IMR-90 (cell line): Measurements from ENCODE around the gene CEBPB. TPM values are rescaled to one million over a fixed set of nuclear protein-coding genes. Genes with fewer than 3 reads are reported as not detected.

Source experiments
- ATAC-seq: fragments of 200-7000 bp; cut with Tn5 transposase; 2 replicates; pipeline ENCODE4 v1.9.1; 2020; ENCODE audit warnings: low read depth, mild to moderate bottlenecking, moderate library complexity
- BruUV-seq: library from RNA; stranded (reverse); fragments of 400-500 nt; replicated peaks from 2 replicates; lab custom pipeline; 2021; lab: Mats Ljungman, UMichigan
- CTCF ChIA-PET: fragments of 300-600 bp; formaldehyde crosslinking; extraction: SDS; loops from one replicate; lab custom pipeline; 2021; ENCODE audit warnings: antibody characterized with exemption; lab: Yijun Ruan, JAX
- POLR2A ChIA-PET: fragments of 300-600 bp; sonication (Branson Sonifier 250); formaldehyde crosslinking; loops from one replicate; lab custom pipeline; 2022; ENCODE audit warnings: antibody characterized with exemption; ENCODE audit not compliant: unreplicated experiment; lab: Charles Lee
- DNase-seq: peaks from one replicate; pipeline ENCODE4 v3.0.0; 2013
- H2AFZ ChIP-seq: replicated peaks from 2 replicates; pipeline ENCODE3; 2013; ENCODE audit warnings: low read length, mild to moderate bottlenecking; ENCODE audit not compliant: poor library complexity
- H2AK5ac ChIP-seq: 2 replicates; pipeline ENCODE4 v1.6.1; 2013; ENCODE audit warnings: low read depth, low read length, inconsistent platforms
- H2AK9ac ChIP-seq: replicated peaks from 2 replicates; pipeline ENCODE3; 2013; ENCODE audit warnings: mild to moderate bottlenecking, low read depth, low read length, moderate library complexity; ENCODE audit not compliant: poor library complexity
- H2BK120ac ChIP-seq: 2 replicates; pipeline ENCODE4 v1.6.1; 2013; ENCODE audit warnings: low read depth, low read length, inconsistent platforms
- H2BK15ac ChIP-seq: 3 replicates; pipeline ENCODE4 v1.6.1; 2013; ENCODE audit warnings: low read depth, low read length, inconsistent platforms
- H2BK20ac ChIP-seq: 2 replicates; pipeline ENCODE4 v1.6.1; 2013; ENCODE audit warnings: low read depth, mild to moderate bottlenecking, inconsistent platforms, low read length, moderate library complexity
- H2BK5ac ChIP-seq: 2 replicates; pipeline ENCODE4 v1.6.1; 2013; ENCODE audit warnings: mild to moderate bottlenecking, low read depth, low read length, inconsistent platforms; ENCODE audit not compliant: poor library complexity, severe bottlenecking
- H3K14ac ChIP-seq: replicated peaks from 2 replicates; pipeline ENCODE4 v1.6.1; 2013; ENCODE audit warnings: low read depth, low read length, inconsistent platforms
- H3K18ac ChIP-seq: 2 replicates; pipeline ENCODE4 v1.6.1; 2013; ENCODE audit warnings: low read depth, low read length, control low read depth
- H3K23ac ChIP-seq: 2 replicates; pipeline ENCODE4 v1.6.1; 2013; ENCODE audit warnings: low read depth, low read length, inconsistent platforms
- H3K27ac ChIP-seq: 2 replicates; pipeline ENCODE4 v1.5.1; 2013; ENCODE audit warnings: mild to moderate bottlenecking, control low read depth, low read length; ENCODE audit not compliant: insufficient read depth
- H3K27me3 ChIP-seq: 2 replicates; pipeline ENCODE4 v1.6.1; 2013; ENCODE audit warnings: low read length; ENCODE audit not compliant: control insufficient read depth, insufficient read depth
- H3K36me3 ChIP-seq: 2 replicates; pipeline ENCODE4 v1.6.1; 2013; ENCODE audit warnings: low read length, mixed read lengths; ENCODE audit not compliant: control insufficient read depth, insufficient read depth
- H3K4ac ChIP-seq: 2 replicates; pipeline ENCODE4 v1.6.1; 2013; ENCODE audit warnings: low read depth, low read length, inconsistent platforms
- H3K4me1 ChIP-seq: 2 replicates; pipeline ENCODE4 v1.6.1; 2013; ENCODE audit warnings: low read length, mixed read lengths; ENCODE audit not compliant: control insufficient read depth, insufficient read depth
- H3K4me2 ChIP-seq: 2 replicates; pipeline ENCODE4 v1.6.1; 2013; ENCODE audit warnings: low read depth, mild to moderate bottlenecking, control low read depth, low read length, moderate library complexity
- H3K4me3 ChIP-seq: 2 replicates; pipeline ENCODE4 v1.5.1; 2013; ENCODE audit warnings: low read depth, mild to moderate bottlenecking, control low read depth, low read length, moderate library complexity; ENCODE audit not compliant: insufficient read depth
- H3K56ac ChIP-seq: 2 replicates; pipeline ENCODE4 v1.6.1; 2013; ENCODE audit warnings: low read length, inconsistent platforms; ENCODE audit not compliant: insufficient read depth; ENCODE audit errors: extremely low read depth
- H3K79me1 ChIP-seq, 2 experiments: 2 replicates each; pipeline ENCODE4 v1.6.1; 2013; ENCODE audit warnings: low read length in 2 of 2, inconsistent platforms in 1 of 2, low read depth in 1 of 2
- H3K9ac ChIP-seq: 2 replicates; pipeline ENCODE4 v1.6.1; 2013; ENCODE audit warnings: low read depth, low read length, control low read depth
- H3K9me1 ChIP-seq: 2 replicates; pipeline ENCODE4 v1.6.1; 2013; ENCODE audit warnings: low read length, inconsistent platforms; ENCODE audit not compliant: insufficient read depth
- H3K9me3 ChIP-seq: 2 replicates; pipeline ENCODE4 v1.6.1; 2013; ENCODE audit warnings: low read length; ENCODE audit not compliant: control insufficient read depth, insufficient read depth
- H4K20me1 ChIP-seq: 2 replicates; pipeline ENCODE4 v1.6.1; 2013; ENCODE audit warnings: low read length, inconsistent platforms; ENCODE audit not compliant: insufficient read depth
- H4K5ac ChIP-seq: 2 replicates; pipeline ENCODE4 v1.6.1; 2013; ENCODE audit warnings: mild to moderate bottlenecking, low read depth, low read length, control low read depth
- H4K8ac ChIP-seq, 2 experiments: 2 replicates each; pipeline ENCODE4 v1.6.1; 2013; ENCODE audit warnings: low read depth in 2 of 2, low read length in 2 of 2, control low read depth in 1 of 2, inconsistent platforms in 1 of 2
- H4K91ac ChIP-seq: 2 replicates; pipeline ENCODE4 v1.6.1; 2013; ENCODE audit warnings: low read depth, low read length, inconsistent platforms; ENCODE audit not compliant: insufficient read depth
- BHLHE40 ChIP-seq: fragments of 150-350 bp; IDR thresholded peaks from 2 replicates; pipeline ENCODE4 v1.6.1; 2016; ENCODE audit warnings: mild to moderate bottlenecking, low read depth, low read length
- CEBPB ChIP-seq: IDR thresholded peaks from 2 replicates; pipeline ENCODE4 v1.6.1; 2012; ENCODE audit warnings: low read depth, low read length, improper control_type of control experiment
- MAZ ChIP-seq: IDR thresholded peaks from 2 replicates; pipeline ENCODE4 v1.6.1; 2012; ENCODE audit warnings: low read depth, mild to moderate bottlenecking, low read length, improper control_type of control experiment, moderate library complexity, borderline replicate concordance
- MXI1 ChIP-seq: IDR thresholded peaks from 2 replicates; pipeline ENCODE4 v1.6.1; 2012; ENCODE audit warnings: low read depth, mild to moderate bottlenecking, low read length, moderate library complexity, borderline replicate concordance
- NFE2L2 ChIP-seq: fragments of 150-350 bp; IDR thresholded peaks from 2 replicates; pipeline ENCODE4 v1.6.1; 2016; ENCODE audit warnings: low read depth, mild to moderate bottlenecking, low read length
- RAD21 ChIP-seq: IDR thresholded peaks from 2 replicates; pipeline ENCODE4 v1.6.1; 2012; ENCODE audit warnings: low read length, improper control_type of control experiment
- SMC3 ChIP-seq: fragments of 150-350 bp; IDR thresholded peaks from 2 replicates; pipeline ENCODE4 v1.6.1; 2016; ENCODE audit warnings: low read depth, mild to moderate bottlenecking, antibody characterized with exemption, low read length, moderate library complexity
- WGBS, 2 experiments: methylation state at CpG; one replicate each; pipeline versions ENCODE4 v1.1.5 to v1.1.7; 2013; ENCODE audit warnings: missing lambda C conversion rate in 2 of 2; ENCODE audit not compliant: insufficient read length in 1 of 2; ENCODE audit errors: extremely low coverage in 2 of 2; 5-methylcytosine and 5-hydroxymethylcytosine counted together
- dilution Hi-C: fragments of 300-500 bp; cut with HindIII; formaldehyde crosslinking; loops from one replicate; pipeline ENCODE4 v1.14.3; 2018; ENCODE audit warnings: low sequenced_read_pairs; ENCODE audit not compliant: unreplicated experiment
- in situ Hi-C: fragments of 300-500 bp; cut with MboI; formaldehyde crosslinking; loops from 3 replicates; pipeline ENCODE4 v1.14.3; 2019; ENCODE audit warnings: low sequenced_read_pairs, inconsistent platforms, mixed read lengths
- intact Hi-C: fragments of 100-400 bp; cut with micrococcal nuclease; formaldehyde crosslinking; loops from 2 replicates; pipeline ENCODE4 v1.10.0; 2022
- polyA plus RNA-seq, 3 experiments: library from polyadenylated mRNA; depleted of rRNA; stranded (reverse); fragments of >200 nt; gene quantifications; 2 replicates each; pipeline ENCODE4 v1.2.3, GENCODE V29; 2012; ENCODE audit warnings: low replicate concordance in 1 of 3
- total RNA-seq: library from RNA; depleted of rRNA; stranded (reverse); fragments of >200 nt; gene quantifications from 2 replicates; pipeline ENCODE4 v1.2.3, GENCODE V29; 2012
- TF ChIP-seq, protein P1 (sequence below): fragments of 150-350 bp; IDR thresholded peaks from 2 replicates; pipeline ENCODE4 v1.6.1; 2016; ENCODE audit warnings: low read depth, mild to moderate bottlenecking, low read length, moderate library complexity, borderline replicate concordance
- TF ChIP-seq, protein P2 (sequence below): fragments of 150-350 bp; IDR thresholded peaks from 2 replicates; pipeline ENCODE4 v1.6.1; 2017; ENCODE audit warnings: mild to moderate bottlenecking, antibody characterized with exemption, low read length, low read depth

Gene CEBPB
- total and polyA plus RNA-seq, 2 of the 4 experiments (the other 2 are of a cell fraction), result 3.4 to 17.4 TPM

DNA sequence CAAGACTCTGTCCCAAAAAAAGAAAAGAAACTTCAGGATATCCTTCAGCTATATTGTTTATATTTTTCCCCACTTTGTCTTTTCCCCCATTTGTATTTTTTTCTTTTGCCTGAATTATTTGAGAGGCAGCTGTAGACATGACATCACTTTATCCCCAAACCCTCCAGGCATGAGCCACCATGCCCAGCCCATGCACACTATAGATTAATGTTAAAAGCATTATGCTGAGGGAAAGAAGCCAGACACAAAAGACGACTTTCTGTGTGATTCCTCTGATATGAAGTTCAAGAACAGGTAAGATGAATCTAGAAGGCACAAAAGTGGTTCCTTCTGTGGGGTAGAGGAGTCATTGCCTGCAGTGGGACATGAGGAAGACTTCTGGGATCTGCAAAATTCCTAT is 16.4 kb downstream of the CEBPB start (continued):
- TF ChIP-seq, protein P1, sequence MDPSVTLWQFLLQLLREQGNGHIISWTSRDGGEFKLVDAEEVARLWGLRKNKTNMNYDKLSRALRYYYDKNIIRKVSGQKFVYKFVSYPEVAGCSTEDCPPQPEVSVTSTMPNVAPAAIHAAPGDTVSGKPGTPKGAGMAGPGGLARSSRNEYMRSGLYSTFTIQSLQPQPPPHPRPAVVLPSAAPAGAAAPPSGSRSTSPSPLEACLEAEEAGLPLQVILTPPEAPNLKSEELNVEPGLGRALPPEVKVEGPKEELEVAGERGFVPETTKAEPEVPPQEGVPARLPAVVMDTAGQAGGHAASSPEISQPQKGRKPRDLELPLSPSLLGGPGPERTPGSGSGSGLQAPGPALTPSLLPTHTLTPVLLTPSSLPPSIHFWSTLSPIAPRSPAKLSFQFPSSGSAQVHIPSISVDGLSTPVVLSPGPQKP, result no peak
- no peak for TF ChIP-seq CEBPB

DNA sequence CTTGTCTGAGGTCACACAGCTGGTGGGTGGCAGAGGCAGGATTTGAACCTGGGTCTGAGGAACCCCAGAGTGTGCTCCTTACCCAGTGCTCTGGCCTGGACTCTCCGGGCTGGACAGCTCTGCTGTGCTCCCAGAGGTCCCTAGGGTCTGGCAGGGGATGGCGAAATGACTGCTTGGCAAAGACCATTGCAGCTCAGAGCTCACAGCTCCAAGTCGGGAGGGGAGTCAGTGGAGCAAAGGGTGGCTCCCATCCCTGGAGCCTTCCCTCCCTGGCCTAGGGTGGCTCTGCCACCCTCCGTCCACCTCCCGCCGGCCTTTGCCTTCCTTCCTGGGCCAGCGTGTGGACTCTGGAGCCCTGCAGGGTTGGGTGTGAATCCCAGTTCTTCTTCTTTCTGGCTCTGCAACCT is 17.5 kb downstream of the CEBPB start:
- intact Hi-C loops (no loop called here), dilution Hi-C loops (no loop called here), in situ Hi-C loops (no loop called here)
- Histone ChIP-seq H4K5ac (no peak overlapping the region), H2BK120ac (no peak overlapping the region), H3K56ac (no peak overlapping the region), H3K79me1 (no peaks in the 10 kb centered on the region), H2AK5ac (no peak overlapping the region), H3K23ac (no peak overlapping the region), H4K8ac (no peak overlapping the region), H4K20me1 (no peaks in the 10 kb centered on the region), H3K14ac (no peak overlapping the region), H2AFZ (no peak overlapping the region), H2BK15ac (no peak overlapping the region), H3K4me3 (no peak overlapping the region), H3K9me3 (peaks cover 3% of the 10 kb centered on the region; the same call in 1 of the 2 replicates), H2AK9ac (no peak overlapping the region), H3K9me1 (no peaks in the 10 kb centered on the region), H4K91ac (no peak overlapping the region), H3K4me2 (no peak overlapping the region), H3K27me3 (no peaks in the 10 kb centered on the region), H3K4ac (no peak overlapping the region), H2BK20ac (no peak overlapping the region), H2BK5ac (no peak overlapping the region), H3K18ac (no peak overlapping the region), H3K27ac (no peak overlapping the region), H3K4me1 (no peaks in the 10 kb centered on the region), H3K9ac (no peak overlapping the region), H3K36me3 (no peaks in the 10 kb centered on the region)
- BruUV-seq, result no TSS peak
- ChIA-PET POLR2A (interaction anchor here (1.2 kb wide), 1 partner anchor 9 kb away, joined by 3 read pairs; no protein-coding TSS in a partner anchor), CTCF (no interaction called here)
- ATAC-seq (no peak), DNase-seq (no peak)
- 71% methylated on average over 1 of the region's 7 CpGs; no CpG with 5 or more reads in 1 of the 2 experiments for WGBS, 2 experiments
- TF ChIP-seq NFE2L2, result no peak
- no peak for TF ChIP-seq SMC3
- TF ChIP-seq, protein P1, result no peak
- TF ChIP-seq CEBPB, result no peak
- TF ChIP-seq RAD21, result no peak
- no peak for TF ChIP-seq BHLHE40
- TF ChIP-seq, protein P2, sequence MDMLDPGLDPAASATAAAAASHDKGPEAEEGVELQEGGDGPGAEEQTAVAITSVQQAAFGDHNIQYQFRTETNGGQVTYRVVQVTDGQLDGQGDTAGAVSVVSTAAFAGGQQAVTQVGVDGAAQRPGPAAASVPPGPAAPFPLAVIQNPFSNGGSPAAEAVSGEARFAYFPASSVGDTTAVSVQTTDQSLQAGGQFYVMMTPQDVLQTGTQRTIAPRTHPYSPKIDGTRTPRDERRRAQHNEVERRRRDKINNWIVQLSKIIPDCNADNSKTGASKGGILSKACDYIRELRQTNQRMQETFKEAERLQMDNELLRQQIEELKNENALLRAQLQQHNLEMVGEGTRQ, result no peak
- TF ChIP-seq MXI1, result no peak
- TF ChIP-seq MAZ, result no peak
